GM04503 (cell line): ENCODE data around the gene WEE1.
"Not testable (repeated sequence)": the region's sequence is repeated elsewhere in the genome, so short reads cannot be mapped to it uniquely, and the experiment has no call there.

Source experiments
- DNase-seq: peaks from one replicate; pipeline ENCODE4 v3.0.0-alpha.2; 2012; ENCODE audit warnings: low read depth

WEE1 gene

DNA sequence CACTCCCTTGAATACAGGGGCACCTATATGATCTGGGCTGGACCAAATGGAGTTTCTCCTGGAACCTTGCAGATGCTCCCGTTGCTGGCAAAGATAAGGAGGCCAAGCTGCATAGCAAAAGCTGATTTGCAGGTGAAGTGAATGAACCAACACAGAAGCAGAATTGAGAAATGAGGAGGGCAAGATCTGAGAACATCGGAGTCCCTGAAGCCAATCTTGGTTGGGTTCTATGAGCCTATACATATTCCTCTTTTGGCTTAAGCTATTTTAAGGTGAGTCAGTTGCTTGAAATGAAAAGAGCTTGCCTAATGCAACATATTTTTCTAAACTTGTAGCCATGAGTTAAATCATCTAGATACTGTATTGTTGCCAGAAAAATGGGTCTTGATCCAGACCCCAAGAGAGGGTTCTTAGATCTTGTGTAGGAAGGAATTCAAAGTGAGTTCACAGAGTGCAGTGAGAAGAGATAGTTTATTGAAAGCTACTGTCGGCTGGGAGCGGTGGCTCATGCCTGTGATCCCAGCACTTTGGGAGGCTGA, 23.5 kb downstream of the WEE1 start:
- DNase-seq: no peak

GRCh38 chr11:9600166-9600565, 26.7 kb downstream of the WEE1 start:
- no peak for DNase-seq

DNA sequence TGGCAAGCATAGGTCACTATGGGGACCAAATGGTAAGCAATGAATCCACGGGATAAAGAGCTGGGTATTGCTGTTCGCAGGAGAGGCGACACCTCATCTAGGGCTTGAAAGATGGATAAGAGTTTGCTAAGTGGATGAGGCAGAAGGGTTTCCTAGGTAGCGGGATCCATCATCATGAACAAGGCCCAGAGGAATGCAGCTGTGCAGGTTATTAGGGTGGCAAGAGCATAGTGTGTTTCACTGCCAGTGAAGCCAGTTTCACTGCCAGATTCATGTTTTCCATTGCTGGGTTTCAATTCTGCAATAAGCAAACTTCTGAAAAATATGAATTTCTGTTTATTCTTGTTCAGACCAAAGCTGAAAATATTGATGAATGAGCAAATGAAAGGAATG, 27.2 kb downstream of the WEE1 start:
- DNase-seq: no peak

DNA sequence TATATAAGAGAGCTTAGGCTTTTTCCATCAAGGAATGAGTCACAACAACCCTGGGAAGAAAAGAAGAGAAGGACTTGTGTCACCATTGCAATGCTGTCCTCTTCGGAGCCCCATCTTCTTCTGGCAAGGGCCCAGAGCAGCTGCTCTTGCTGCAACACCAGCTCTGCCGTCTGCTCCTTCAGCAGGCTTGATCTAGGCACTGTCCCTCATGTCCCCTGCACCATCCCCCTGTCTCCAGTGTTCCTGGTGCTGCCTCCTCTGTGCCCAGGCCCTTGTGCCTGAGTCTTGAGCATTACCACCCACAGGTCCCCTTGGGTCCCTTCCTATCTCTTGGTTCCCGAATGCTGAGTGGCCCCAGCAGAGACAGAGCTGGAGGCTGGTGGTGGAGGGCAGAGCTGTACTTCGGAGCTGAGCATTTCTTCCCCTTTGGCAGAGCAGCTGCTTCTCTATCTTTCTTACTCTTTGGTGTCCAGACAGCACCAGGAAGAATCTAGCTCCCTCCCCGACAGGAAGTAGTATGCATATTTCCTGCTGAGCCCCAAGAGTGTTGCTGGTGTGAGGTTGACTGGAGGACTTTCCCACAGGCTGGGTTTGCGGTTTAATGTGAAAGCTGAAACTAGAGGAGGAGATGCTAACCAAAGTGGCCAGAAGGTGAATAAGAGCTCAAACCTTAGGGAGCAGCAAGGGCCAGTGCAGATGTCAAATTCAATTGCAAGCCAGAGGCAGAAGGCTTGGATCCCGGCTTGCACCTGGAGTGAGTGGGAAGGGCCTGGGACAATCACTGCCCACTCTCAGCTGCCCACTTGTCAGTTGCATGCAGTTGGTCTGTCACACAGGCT, 27.8 kb downstream of the WEE1 start:
- DNase-seq: no peak

- no peak for DNase-seq
These were observed 28.4 kb downstream of the WEE1 start for GRCh38 chr11:9601876-9602199.

DNA sequence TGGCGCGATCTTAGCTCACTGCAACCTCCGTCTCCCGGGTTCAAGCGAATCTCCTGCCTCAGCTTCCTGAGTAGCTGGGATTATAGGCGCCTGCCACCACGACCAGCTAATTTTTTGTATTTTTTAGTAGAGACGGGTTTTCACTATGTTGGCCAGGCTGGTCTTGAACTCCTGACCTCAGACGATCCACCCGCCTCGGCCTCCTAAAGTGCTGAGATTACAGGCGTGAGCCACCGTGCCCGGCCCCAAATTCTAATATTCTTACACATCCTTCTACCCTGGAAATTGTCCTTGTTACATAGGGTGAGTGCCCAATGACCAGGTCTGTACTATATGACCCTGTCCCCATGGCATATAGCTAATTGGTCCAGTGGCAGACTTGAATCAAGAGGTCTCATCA, 29.7 kb downstream of the WEE1 start:
- not testable (repeated sequence) for DNase-seq

DNA sequence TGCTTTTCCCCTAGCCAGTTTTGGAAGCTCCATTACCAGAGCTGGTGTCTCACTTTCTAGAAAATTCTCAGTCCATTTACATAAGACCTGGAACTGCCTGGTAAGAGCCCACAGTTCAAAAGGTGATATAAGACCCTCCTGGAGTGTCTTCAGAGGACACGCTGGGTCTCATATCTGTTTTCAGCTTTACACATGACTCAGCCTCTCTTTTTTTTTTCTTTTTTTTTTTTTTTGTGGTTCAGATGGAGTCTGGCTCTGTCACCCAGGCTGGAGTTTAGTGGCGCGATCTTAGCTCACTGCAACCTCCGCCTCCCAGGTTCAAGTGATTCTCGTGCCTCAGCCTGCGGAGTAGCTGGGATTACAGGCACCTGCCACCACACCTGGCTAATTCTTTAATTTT, 30.7 kb downstream of the WEE1 start:
- no peak for DNase-seq

DNA sequence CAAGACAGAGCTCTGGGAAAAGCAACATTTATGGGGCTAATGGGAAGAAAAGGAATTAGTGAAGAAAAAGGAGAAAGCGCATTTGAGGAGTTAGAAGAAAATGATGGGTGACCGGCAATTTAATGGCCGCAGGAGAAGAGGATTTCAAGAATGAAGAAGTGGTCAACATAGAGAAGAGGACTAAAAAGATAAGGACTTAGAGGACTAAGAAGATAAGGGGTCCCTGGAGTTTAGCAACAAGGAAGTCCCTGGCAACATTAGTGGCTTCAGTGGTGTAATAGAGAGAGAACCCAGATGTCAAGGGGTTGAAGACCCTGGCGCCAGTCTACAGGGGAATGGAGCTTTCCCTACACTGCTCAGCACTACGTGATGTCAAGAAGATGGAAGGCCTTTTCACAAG, 32.3 kb downstream of the WEE1 start:
- no peak for DNase-seq

DNA sequence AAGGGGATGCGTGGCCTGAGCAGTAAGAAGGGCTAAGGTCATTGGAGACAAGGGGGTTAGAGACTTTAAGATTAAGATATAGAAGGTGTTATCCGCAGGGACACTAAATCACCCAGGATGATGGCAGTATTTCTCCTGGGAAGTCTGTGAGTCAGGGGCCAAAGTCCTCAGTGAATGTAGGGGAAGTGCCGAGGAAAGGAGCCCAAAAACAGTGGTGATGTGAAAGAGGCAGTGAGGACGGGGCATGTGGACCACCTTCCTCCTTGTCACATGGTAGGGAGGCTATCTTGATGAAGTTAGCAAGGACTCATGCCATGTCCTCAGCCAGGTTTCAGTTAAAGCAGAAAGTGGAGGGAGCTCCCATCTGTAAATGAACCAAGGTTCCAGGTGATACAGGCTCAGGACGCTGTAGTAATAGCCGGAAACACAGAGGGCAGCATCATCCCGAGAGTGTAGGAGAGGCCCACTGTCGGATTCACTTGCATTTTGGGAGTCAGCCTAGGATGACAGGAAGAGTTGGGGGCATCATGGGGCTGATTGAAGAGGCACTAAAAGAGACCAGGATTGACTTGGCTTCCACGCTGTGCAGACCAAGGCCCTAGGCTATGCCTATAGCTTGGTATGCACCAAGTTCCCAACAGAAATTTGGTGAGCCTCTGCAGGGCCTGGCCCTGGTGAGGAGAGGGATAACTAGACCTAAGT, 33.5 kb downstream of the WEE1 start:
- DNase-seq: no peak

DNA sequence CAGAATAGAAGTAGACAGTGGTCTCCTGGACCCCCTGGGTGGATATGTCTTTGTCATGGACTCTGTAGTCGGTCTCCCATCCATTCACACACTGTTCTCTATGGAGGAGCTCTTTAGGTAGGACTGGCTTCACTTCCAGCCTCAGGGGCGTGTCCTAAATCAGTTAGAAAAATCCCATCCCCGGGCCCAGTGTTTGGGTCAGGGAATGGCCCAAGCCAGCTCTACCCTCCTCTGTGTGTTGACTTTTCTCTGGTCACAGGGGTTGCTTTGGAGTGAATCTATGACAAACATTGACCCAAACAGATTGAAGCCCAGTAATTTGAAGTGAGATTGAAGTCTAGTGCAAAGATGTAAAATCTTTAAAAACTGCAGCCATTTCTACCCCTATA, 34.0 kb downstream of the WEE1 start:
- no peak for DNase-seq

GRCh38 chr11:9609002-9609759, 35.7 kb downstream of the WEE1 start:
- no peak for DNase-seq

DNA sequence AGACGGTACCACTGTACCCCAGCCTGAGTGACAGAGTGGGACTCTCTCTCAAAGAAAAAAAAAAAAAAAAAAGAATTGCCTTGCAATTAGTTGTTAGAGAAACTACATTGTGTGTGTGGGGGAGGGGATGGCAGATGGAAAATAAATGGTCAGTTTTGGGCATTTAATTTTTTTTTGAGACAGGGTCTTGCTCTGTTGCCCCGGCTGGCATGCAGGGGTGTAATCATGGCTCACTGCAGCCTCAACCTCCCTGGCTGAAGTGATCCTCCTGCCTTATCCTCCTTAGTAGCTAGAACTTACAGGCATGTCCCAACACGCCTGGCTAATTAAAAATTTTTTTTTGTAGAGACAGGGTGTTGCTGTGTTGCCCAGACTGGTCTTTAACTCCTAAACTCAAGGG, 36.4 kb downstream of the WEE1 start:
- DNase-seq: no peak

- peak; percentile 95 for DNase-seq
These were observed 39.8 kb downstream of the WEE1 start for GRCh38 chr11:9613118-9613829.

DNA sequence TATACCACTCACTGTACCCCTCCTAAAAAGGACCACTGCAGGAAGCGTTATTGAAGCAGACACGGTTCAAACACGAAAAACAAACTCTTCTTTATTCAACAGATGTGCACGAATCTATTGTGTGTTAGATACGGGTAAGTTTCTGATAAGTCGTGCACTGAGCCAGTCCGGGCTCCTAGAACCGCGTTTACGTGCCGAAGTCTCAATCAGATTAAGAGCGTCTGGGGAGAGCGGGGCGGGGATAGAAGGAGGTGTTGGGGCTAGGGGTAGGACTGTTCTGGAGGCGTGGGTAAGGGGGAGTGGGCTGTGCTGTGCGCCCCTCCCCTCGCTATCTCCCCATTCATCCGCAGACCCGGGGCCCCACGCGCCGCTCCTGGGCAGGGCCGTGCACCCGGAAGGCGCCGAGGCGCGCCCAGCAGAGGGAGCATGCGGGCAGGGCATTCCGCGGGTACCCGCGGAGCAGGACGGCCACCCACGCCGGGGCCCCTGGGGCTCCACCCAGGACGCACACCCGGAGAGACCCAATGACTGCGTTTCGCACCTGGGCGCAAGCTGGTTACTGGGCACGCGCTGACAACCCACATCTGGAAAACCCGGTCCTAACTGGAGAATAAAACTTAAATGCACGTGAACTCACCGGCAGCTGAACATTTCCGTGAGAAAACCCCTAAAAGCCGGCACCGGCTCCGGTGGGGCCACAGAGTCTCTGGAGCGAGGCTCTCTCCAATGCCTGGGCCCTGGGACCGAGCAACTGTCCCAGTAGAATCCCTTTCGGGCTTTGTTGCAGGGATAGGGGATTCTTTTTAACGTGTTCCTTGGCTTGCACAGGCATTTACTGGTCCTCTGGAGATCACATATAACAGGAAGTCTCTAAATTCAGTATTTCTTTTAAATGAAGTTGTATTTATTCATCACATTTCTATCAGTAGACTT, 40.6 kb downstream of the WEE1 start:
- DNase-seq: no peak

DNA sequence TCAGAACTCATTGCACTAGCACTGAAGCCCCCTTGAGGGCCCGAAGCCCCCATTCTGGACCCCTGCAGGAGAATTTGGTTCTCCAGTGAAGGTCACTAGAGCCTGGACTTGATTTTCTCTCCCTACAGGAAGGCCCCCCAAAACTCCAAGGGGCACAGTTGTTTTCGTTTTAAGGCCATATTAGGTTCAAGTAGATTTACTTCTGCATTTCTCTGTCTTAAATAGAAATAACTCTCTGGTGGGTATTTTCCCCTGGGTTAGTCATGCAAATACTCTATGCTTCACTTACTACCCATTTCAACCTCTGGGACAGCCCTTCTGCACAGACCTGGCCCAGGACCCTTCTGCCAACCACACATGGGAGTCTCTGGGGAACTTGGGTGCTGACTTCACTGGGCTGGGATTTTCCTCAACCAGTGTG, 41.6 kb downstream of the WEE1 start:
- DNase-seq: no peak

GRCh38 chr11:9616042-9616675, 42.7 kb downstream of the WEE1 start:
- no peak for DNase-seq

DNA sequence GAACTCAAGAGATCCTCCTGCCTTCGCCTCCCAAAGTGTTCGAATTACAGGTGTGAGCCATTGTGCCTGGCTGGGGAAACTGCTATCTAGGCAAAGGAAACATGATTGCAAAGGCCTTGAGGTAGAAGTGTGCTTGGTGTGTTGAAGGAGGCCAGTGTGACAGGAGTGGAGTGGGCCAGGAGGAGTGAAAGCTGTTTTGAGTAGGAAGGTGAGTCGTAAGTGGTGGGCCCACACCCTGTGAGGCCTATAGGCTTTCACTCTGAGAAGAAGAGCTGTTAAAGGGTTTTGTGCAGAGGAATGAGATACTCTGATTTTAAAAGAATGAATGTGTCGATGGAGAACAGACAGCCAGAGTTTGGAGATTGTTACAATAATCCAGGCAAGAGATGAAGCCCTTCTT, 43.4 kb downstream of the WEE1 start:
- no peak for DNase-seq

DNA sequence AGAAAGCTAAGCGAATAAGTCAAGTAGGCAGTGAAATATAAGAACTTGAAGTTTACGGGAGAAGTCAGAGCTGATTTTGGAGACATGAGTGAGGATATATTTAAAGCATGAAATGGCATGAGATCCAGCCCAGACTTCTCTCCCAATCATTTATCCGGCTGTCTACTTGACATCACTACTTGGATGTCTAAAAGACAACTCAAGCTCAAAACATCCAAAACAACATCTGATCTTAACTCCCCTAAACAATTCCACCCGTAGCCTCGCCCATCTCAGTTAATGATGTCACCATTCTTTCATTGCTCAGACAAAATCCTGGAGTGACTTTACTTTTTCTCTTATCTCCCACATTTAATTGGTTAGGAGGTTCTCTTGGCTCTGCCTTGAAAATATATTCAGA, 44.5 kb downstream of the WEE1 start:
- DNase-seq: peak; percentile 91

DNA sequence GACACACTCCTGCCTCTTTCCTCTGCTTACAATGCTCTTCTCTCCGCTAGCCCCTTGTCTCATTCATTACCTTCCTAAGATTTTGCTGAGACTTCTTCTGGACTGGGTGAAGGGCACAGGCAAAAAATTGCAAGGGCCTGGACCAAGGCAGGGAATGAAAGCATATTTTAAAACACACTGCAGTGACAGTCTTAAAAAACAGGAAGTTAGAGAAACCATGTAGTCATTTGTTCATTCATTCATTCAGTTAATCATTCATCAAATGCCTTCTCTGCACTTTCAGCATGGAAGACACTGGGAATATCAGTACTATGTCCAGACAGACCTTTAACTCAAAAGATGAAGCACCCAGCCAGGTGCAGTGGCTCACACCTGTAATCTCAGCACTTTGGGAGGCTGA, 45.5 kb downstream of the WEE1 start:
- DNase-seq: no peak

- DNase-seq: no peak
These were observed 46.5 kb downstream of the WEE1 start for GRCh38 chr11:9619971-9620370.

DNA sequence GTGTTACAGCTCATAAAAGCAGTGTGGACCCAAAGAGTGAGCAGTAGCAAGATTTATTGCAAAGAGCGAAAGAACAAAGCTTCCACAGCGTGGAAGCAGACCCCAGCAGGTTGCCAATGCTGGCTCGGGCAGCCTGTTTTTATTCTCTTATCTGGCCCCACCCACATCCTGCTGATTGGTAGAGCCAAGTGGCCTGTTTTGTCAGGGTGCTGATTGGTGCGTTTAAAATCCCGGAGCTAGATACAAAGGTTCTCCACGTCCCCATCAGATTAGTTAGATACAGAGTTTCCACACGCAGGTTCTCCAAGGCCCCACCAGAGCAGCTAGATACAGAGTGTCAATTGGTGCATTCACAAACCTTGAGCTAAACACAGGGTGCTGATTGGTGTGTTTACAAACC, 48.9 kb downstream of the WEE1 start:
- DNase-seq: not testable (repeated sequence)
